ENCODE data around the gene ISL1. TPM values are rescaled to one million over a fixed set of nuclear protein-coding genes. Genes with fewer than 3 reads are reported as not detected.
A peak's percentile ranks its signal among the peaks of the same experiment; 100 is the strongest.

The ISL1 gene
- polyA plus RNA-seq, 1 donor (not counting 4 experiments of a cell fraction or from before 2014, with no cell fraction given) = 4.5 TPM

GRCh38 chr5:51404255-51404654 is 21.0 kb downstream of the ISL1 start:
- DNase-seq (ENCODE audit: low read depth, low spot score) (no peak), FAIRE-seq (no peak)
- dilution Hi-C loops (cut with MboI; ENCODE audit: extremely low pct_ligation_motif_present, low sequenced_read_pairs) = no loop called here

GRCh38 chr5:51411921-51412325 is 28.7 kb downstream of the ISL1 start:
- FAIRE-seq = no peak

More at GRCh38 chr5:51404255-51404654, 21.0 kb downstream of the ISL1 start:
- Histone ChIP-seq H4K20me1 (ENCODE audit: control insufficient read depth, extremely low read depth, insufficient read depth, low read length) (no peaks in the 10 kb centered on the region), H3K27me3 (ENCODE audit: control insufficient read depth, extremely low read depth, insufficient read depth, low read length) (no peaks in the 10 kb centered on the region), H2AFZ (ENCODE audit: control insufficient read depth, low read length) (no peak overlapping the region), H3K36me3 (ENCODE audit: control insufficient read depth in 2 of 2, extremely low read depth in 1 of 2, insufficient read depth in 2 of 2, low read length in 2 of 2) (no peaks in the 10 kb centered on the region), H3K79me2 (ENCODE audit: control insufficient read depth, insufficient read depth, low read length) (no peaks in the 10 kb centered on the region), H3K4me3 (ENCODE audit: control insufficient read depth in 2 of 3, extremely low read depth in 1 of 3, insufficient read depth in 2 of 3, low read depth in 1 of 3, low read length in 3 of 3) (no peak overlapping the region), H3K9ac (ENCODE audit: control insufficient read depth, extremely low read depth, insufficient read depth, low read length) (no peak overlapping the region), H3K4me1 (ENCODE audit: control insufficient read depth, extremely low read depth, insufficient read depth, low read length) (peaks cover 10% of the 10 kb centered on the region), H3K9me3 (ENCODE audit: control insufficient read depth, low read depth, low read length) (no peaks in the 10 kb centered on the region), H3K9me1 (ENCODE audit: control insufficient read depth, extremely low read depth, insufficient read depth, low read length) (no peaks in the 10 kb centered on the region), H3K4me2 (ENCODE audit: control insufficient read depth, extremely low read depth, insufficient read depth, low read depth, low read length) (peak overlapping the region; percentile 5), H3K27ac (ENCODE audit: control insufficient read depth, insufficient read depth, low read length) (no peak overlapping the region)
- TF ChIP-seq EZH2 (IDR thresholded peaks at IDR 0.05; ENCODE audit: low read length) (no peak), CTCF (optimal IDR thresholded peaks at IDR 0.05 in 1 of 3, IDR thresholded peaks at IDR 0.05 in 1 of 3, conservative IDR thresholded peaks at IDR 0.05 in 1 of 3; ENCODE audit: extremely low read depth in 1 of 3, insufficient read depth in 2 of 3, low read length in 3 of 3) (no peak)

More at GRCh38 chr5:51411921-51412325, 28.7 kb downstream of the ISL1 start:
- no peak overlapping the region for H3K9ac ChIP-seq (ENCODE audit: control insufficient read depth, extremely low read depth, insufficient read depth, low read length)
- no peaks in the 10 kb centered on the region for H3K27me3 ChIP-seq (ENCODE audit: control insufficient read depth, extremely low read depth, insufficient read depth, low read length)
- no peak overlapping the region for H2AFZ ChIP-seq (ENCODE audit: control insufficient read depth, low read length)
- dilution Hi-C loops (cut with MboI; ENCODE audit: extremely low pct_ligation_motif_present, low sequenced_read_pairs) = no loop called here
- TF ChIP-seq EZH2 (IDR thresholded peaks at IDR 0.05; ENCODE audit: low read length) (no peak), CTCF (optimal IDR thresholded peaks at IDR 0.05 in 1 of 3, IDR thresholded peaks at IDR 0.05 in 1 of 3, conservative IDR thresholded peaks at IDR 0.05 in 1 of 3; ENCODE audit: extremely low read depth in 1 of 3, insufficient read depth in 2 of 3, low read length in 3 of 3) (no peak)
- no peak overlapping the region for H3K4me3 ChIP-seq (ENCODE audit: control insufficient read depth in 2 of 3, extremely low read depth in 1 of 3, insufficient read depth in 2 of 3, low read depth in 1 of 3, low read length in 3 of 3)
- no peak overlapping the region for H3K27ac ChIP-seq (ENCODE audit: control insufficient read depth, insufficient read depth, low read length)
- H3K9me3 ChIP-seq (ENCODE audit: control insufficient read depth, low read depth, low read length) = no peaks in the 10 kb centered on the region
- H4K20me1 ChIP-seq (ENCODE audit: control insufficient read depth, extremely low read depth, insufficient read depth, low read length) = no peaks in the 10 kb centered on the region
- DNase-seq (ENCODE audit: low read depth, low spot score) = no peak
- no peak overlapping the region for H3K4me2 ChIP-seq (ENCODE audit: control insufficient read depth, extremely low read depth, insufficient read depth, low read depth, low read length)
- H3K9me1 ChIP-seq (ENCODE audit: control insufficient read depth, extremely low read depth, insufficient read depth, low read length) = no peaks in the 10 kb centered on the region
- H3K4me1 ChIP-seq (ENCODE audit: control insufficient read depth, extremely low read depth, insufficient read depth, low read length) = no peaks in the 10 kb centered on the region
- no peaks in the 10 kb centered on the region for H3K36me3 ChIP-seq (ENCODE audit: control insufficient read depth in 2 of 2, extremely low read depth in 1 of 2, insufficient read depth in 2 of 2, low read length in 2 of 2)
- H3K79me2 ChIP-seq (ENCODE audit: control insufficient read depth, insufficient read depth, low read length) = no peaks in the 10 kb centered on the region
